Measurements from ENCODE around the gene ERICH6B.

DNA sequence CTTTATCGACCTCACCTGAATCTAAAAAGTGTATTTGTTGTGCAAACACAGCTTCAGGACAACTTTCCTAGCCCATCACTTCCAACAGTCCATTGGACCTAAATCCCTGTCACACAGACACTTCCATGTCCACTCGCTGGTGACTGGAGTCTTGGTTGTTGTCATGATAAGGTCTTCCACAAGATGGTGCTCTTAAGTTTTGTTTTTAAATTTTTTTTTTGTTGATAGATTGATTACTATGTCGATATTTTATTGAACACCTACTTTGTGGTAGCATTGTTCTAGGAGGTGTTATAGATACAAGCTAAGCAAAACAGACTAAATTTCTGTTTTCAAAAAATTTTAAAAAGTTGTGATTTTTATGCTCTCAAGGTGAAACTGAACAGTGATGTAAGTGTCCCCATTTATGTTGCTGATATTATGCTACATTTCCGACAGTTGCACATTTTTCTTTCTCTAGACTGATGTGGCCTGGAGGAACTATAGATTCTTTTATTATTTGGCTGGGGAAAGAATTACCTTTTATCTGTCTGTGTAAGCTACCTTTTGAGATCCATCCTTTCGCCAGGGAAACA lies 8.1 kb upstream of the ERICH6B start:
- TF ChIP-seq CTCF (conservative IDR thresholded peaks at IDR 0.05; ENCODE audit: low read length) (peak; percentile 82), EZH2phosphoT487 (IDR thresholded peaks at IDR 0.05; ENCODE audit: borderline replicate concordance, low read depth, low read length) (no peak)
